C4-2B (cell line): Measurements from ENCODE around the gene CSPG5.

Experiments
- H3K27ac ChIP-seq: fragments of 450-650 bp; 2 replicates; pipeline ENCODE4 v1.5.1; 2017
- ZFX ChIP-seq: fragments of 450-650 bp; IDR thresholded peaks from 2 replicates; pipeline ENCODE4 v1.6.1; 2017
- TF ChIP-seq, protein P1 (sequence below): fragments of 450-650 bp; conservative IDR thresholded peaks from 2 replicates; pipeline ENCODE4 v1.5.1; 2017; ENCODE audit warnings: mild to moderate bottlenecking

The CSPG5 gene

DNA sequence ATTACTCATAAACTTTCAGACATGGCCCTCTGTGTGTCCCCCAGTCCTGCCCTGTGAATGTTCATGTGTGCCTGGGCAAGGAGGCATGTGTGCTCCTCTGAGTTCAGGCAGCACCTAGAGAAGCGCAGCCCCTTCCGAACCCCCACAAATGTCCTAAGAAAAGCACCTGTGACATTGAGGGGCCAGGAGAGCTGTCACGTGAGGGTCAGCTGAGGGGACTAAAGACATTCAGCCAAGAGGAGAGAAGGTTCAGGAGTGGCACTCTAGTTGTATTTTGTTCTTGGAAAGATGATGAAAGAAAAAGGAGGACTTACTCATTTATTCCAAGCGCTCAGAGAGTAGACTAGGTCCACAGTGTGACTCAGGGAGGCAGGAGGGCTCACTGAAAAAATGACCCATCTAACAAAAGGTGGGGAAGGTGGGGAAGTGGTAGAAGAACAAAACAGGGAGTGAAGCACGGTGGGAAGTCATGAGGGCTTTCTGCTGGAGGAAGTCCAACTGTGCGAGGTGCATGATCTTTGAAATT is 37.0 kb downstream of the CSPG5 start:
- TF ChIP-seq, protein P1, sequence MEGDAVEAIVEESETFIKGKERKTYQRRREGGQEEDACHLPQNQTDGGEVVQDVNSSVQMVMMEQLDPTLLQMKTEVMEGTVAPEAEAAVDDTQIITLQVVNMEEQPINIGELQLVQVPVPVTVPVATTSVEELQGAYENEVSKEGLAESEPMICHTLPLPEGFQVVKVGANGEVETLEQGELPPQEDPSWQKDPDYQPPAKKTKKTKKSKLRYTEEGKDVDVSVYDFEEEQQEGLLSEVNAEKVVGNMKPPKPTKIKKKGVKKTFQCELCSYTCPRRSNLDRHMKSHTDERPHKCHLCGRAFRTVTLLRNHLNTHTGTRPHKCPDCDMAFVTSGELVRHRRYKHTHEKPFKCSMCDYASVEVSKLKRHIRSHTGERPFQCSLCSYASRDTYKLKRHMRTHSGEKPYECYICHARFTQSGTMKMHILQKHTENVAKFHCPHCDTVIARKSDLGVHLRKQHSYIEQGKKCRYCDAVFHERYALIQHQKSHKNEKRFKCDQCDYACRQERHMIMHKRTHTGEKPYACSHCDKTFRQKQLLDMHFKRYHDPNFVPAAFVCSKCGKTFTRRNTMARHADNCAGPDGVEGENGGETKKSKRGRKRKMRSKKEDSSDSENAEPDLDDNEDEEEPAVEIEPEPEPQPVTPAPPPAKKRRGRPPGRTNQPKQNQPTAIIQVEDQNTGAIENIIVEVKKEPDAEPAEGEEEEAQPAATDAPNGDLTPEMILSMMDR = no peak
- TF ChIP-seq ZFX = no peak
- no peak overlapping the region for H3K27ac ChIP-seq

DNA sequence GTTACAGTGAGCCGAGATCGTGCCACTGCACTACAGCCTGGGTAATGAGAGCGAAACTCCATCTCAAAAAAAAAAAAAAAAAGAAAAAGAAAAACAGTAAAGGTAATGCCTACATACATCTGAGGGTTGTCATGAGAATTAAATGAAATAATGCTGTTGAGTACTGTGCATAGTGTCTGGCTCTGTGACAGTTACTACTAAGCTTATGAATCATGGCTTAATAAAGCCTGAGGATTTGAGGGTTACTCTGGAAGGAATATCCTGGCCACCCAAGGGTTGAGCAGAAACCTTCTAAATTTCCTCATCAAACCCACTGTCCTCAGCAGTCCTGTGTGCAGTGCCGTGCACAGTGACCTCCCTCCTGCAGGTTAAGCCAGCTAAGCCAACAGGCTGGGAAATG is 38.4 kb downstream of the CSPG5 start:
- TF ChIP-seq, protein P1 = no peak
- TF ChIP-seq ZFX = no peak
- no peak overlapping the region for H3K27ac ChIP-seq

DNA sequence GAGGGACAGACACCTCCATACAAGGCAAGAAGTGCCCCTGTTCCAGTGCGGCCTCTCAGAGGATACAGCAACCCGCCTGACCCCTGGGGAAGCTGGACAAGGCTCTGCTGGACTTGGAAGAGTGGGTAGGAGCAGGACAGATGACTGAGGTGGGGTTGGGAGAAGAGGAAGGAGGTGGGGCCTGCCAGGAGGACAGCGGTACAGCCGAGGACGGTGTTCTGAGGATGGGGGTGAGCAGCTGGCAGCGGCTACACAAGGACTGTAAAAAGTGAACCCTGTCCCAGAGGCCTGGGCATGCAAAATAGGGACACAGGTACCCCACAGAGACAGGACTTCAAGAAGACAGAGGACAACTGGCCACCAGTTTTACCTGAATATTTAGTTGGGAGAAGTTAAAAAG is 41.7 kb downstream of the CSPG5 start:
- no peak overlapping the region for H3K27ac ChIP-seq
- TF ChIP-seq, protein P1 = no peak
- no peak for TF ChIP-seq ZFX

DNA sequence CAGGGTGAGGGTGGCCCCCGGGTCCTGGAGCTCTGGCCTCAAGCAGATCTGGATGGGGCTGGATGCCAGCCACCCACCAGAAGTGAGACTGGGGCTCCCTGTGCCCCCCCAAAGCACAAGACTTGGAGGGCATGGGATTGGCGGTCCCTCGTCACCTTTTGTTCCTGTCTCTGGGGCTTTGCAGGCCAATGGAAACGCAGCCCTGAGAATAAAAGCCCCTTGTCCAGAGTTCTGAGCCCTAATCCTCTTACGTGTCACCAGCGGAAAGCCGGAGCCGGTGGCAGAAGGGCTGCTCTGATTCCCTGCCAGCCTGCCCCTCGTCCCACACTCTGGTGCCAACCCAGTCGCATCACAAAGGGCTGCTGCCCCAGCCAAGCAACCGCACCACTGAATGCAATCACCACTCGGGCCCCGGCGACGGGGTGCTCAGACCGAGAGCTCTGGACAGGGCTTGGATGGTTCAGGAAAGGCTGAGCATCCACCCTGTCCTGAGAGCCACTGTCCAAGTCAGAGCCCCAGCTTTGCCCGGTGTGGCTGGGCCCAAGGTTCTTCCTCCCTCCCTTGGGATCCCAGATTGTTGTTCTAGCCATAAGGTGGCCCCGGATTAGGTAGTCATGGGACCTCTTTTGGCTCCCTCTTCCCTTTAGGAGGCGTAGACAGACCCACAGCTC is 42.3 kb downstream of the CSPG5 start:
- no peak for TF ChIP-seq ZFX
- TF ChIP-seq, protein P1 = no peak
- no peak overlapping the region for H3K27ac ChIP-seq

DNA sequence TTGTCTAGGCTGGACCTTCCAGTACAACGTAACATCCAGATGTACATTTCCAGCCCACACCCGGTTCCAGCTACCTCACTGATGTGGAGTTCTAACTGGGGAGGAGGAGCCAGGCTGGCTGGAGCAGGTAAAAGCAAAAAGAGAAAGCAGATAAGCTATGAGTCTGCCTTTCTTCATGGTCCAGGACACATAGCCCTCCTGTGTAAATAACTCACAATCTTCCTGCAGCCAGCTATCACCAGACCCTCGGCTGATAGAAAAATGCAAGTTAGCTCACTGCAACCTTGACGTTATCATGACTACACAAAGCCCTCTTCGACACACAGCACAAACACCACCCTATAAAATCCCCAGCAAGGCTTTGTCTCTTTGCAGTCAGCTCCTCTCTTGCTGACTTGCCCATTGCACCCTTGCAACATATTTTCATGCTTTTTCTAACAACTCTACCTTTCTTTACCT is 44.6 kb downstream of the CSPG5 start:
- no peak for TF ChIP-seq ZFX
- TF ChIP-seq, protein P1 = no peak
- no peak overlapping the region for H3K27ac ChIP-seq

DNA sequence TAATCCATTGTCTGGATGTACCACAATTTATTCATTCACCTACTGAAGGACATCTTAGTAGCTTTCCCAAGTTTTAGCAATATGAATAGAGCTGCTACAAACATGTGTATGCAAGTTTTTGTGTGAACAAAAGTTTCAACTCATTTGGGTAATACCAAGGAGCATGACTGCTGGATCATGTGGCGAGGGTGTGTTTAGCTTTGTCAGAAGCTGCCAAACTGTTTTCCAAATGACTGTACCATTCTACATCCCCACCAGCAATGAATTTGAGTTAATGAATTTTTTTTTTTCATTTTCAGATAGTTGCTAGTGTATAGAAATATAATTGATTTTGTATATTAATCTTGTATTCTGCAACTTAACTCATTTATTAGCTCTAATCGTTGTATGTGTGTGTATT is 45.2 kb downstream of the CSPG5 start:
- no peak for TF ChIP-seq ZFX
- TF ChIP-seq, protein P1 = no peak
- no peak overlapping the region for H3K27ac ChIP-seq

DNA sequence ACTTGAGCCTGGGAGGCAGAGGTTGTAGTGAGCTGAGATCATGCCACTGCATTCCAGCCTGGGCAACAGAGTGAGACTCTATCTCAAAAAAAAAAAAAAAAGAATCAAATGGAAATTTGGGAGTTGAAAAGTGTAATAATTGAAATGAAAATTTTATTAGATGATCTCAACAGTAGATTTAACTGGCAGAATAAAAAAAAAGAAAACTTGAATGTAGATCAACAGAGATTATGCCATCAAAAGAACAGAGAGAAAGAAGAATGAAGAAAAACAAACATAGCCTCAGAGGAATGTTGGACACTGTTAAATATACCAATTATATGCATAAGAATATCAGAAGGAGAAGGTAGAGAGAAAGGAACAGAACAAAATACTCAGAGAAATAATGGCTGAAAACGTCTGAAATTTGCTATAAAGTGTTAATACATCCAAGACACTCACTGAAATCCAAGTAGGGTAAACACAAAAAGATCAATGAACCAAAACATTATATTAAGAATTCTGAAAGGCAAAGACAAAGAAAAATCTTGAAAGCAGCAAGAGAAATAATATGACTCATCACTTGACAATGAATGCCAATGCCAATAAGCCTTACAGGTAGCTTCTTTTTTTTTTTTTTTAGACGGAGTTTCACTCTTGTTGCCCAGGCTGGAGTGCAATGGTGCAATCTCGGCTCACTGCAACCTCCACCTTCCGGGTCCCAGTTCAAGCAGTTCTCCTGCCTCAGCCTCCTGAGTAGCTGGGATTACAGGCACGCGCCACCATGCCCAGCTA is 50.5 kb downstream of the CSPG5 start:
- no peak for TF ChIP-seq ZFX
- TF ChIP-seq, protein P1 = no peak
- no peak overlapping the region for H3K27ac ChIP-seq
